ENCODE measurements around the gene EHBP1.
A peak's percentile ranks its signal among the peaks of the same experiment; 100 is the strongest.

EHBP1 gene

GRCh38 chr2:63035169-63035568 lies 329.7 kb downstream of the EHBP1 start:
- DNase-seq: no peak

DNA sequence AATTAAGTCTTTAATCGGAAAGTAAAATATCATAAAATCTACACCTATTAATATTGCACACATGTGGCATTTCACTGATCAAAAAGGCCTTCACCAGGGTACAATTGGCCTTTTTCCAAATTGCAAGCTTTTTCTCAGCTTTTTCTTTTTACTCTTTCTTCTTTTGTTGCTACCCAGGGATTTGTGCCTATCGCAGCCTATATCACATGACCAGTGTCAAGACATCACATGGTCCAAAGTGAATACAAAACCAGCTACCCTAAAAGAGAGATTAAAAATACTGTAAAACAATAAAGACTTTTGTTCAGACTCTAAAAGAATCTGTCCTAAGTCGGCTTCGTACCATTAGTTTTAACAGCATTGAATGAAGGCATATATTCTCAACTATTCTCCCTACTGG lies 330.1 kb downstream of the EHBP1 start:
- DNase-seq: no peak

DNA sequence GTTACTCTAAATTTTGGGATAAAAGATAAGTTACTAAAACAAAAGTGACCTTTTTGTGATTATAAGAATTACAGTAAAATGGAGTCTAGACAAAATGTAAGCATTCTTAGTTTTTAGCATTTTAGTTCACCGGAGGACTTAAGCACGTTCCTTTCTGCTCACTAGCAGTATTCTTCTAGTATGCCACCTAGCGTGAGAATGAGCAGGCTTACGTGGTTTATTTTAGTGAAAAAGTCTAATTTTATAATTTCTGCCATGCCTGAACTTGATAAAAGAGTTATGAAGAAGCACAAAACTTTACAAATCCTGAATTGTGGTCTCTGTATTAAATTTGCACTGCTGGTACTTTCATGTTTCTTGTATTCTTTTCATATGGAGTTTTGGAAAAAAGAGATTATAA lies 332.5 kb downstream of the EHBP1 start:
- no peak for DNase-seq

DNA sequence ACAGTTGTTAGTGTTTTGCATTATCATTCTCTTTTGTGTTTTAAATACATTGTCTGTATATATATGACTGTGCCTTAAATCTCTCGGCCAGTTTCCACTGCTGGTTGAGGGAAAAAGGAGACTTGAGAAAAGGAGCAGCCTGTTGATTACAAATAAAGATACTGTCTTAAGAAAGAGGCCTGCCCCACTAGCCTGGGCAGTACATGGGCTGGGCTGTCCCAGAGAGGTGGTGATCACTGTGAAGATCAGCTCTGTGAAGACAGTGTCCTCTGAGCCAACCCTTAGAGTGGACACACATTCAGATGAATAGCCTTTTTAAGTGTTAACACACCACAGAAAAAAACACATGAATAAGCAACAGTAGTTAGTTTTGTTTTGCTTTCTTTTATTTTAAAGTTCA lies 335.1 kb downstream of the EHBP1 start:
- DNase-seq: no peak

GRCh38 chr2:63041592-63041991 lies 336.1 kb downstream of the EHBP1 start:
- DNase-seq: no peak

- no peak for DNase-seq
These were observed 339.1 kb downstream of the EHBP1 start for GRCh38 chr2:63044362-63045327.

DNA sequence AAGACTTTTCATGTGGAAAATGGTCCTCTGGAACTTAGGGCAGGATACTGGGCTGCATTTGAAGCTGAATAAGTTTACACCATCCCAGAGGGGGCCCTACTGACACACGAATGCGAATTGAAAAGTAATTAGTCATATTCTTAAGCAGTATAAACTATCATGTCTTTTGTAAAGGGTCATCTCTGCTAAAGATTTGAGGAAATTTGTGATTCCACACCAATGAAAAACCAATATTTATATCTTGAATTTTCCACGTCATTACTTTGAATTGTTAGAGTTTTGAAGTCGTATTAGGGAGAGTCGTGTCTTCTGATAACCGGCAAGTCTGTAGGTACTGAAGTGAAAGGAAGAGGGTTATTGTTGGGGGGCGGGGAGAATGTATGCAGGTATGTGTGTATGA lies 341.0 kb downstream of the EHBP1 start:
- DNase-seq: no peak

DNA sequence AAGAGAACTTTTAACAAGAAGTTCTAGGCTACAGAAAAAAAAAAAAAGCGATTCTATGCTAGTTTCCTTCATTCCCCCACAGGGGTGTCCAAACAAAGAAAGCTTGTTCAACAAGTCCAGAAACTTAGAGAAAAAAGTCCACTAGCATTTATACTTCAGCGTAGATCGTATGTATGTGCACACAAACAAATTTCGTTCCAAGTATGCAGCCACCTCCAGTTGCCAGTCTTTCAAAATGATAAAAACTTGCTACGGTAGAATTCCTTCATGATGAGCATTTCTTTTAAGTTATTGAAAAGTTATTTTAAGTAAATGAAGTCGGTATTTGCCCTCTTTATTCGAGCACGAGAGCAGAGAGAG lies 341.4 kb downstream of the EHBP1 start:
- no peak for DNase-seq

DNA sequence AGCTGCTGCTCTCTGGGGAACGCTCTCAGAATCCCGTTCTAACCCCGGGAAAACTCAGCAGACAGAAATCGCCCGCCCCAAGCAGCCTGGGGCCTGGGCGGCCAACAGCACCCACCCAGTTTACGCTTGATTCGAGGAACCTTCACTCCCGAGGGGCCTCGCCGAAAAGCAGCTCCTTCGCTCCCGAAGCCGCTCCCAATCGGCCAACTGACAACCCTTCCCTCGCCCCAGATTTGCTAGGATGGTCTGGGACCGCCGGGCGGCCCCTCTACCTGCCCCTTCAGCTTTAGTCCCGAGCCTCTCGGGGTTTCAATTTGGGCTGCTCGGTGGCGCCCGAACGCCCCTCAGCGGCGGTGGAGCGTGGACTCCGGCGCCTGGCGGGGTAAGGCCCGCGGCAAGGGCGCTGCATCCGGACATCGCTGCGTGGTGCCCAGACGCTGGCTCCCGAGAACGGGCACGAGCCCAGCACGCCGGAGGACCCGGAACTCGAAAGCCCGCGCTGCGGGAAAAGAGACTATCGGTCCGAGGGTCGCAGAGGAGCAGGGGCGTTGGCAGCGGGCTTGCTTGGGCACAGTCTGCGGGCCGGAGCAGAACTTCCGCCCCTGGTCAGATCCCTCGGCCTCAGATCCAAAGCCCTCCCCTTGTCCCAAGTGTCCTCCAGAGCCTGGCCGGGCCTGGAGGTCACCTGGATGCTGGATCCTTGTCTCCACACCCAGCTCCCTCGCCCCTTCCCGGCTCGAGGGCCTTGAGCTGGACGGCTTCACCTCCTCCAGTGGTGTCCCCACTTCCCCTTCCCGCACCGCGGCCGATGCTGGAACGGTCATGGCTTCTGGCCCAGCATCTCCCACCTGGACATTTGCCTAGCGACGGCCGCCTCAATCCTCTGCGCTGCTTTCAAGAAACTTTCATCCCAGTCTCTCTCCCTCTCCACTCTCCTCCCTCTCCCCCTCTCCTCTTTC lies 342.1 kb downstream of the EHBP1 start:
- DNase-seq: no peak

GRCh38 chr2:63048367-63049171 lies 343.1 kb downstream of the EHBP1 start:
- no peak for DNase-seq

DNA sequence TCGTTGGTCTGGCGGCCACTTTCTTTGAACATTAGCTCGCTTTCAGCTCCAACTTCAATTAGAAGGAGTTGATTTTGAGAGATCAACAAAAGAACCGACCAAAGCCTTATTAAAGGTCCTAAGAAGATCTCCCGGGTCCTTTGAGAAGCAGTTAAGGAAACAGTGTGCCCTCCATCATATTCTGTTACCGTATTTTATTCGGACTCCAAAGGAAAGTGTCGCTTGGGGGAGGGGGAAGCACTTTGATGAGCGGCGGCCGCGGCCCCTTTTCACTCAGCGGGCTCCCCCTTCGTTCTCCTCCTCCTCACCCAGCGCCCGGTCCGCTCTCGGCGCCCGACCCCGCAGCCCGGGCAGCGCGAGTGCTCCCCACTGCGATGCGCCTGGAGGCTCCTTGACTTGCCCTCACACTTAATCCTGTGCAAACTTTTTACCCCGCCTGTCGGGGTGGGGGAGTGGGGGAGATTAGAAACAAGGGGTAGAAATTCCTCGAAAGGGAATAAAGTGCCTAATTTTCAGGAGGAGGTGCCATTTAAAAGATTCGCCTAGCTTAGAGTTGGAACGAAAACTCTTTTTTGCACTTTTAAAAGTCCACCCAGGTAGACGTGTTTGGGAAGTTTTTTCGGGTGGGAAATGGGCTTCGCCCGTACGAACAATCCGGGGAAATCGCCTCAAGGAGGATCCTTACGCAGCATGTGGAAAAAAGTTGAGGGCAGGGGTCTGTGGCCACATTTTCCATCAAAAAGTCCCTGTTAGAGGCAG lies 343.9 kb downstream of the EHBP1 start:
- no peak for DNase-seq

DNA sequence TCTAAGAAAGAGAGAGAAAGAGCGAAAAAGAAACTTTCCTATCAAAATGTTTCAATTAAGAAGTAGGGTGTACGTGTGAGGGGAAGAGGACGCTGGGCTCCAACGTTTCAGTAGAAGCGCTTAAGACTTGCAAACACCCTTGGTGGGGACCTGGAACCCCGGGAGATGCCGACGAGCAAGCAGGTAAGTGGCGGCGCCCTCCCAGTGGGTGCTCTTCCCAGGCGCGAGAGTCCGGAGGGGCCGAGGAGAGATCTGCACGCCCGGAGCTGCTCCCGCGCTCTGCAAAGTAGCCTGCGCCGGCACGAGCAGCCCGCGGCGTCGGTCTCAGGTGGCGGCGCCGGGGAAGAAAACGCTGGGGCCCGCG lies 344.4 kb downstream of the EHBP1 start:
- DNase-seq: no peak

- DNase-seq: peak; percentile 18
These were observed 345.0 kb downstream of the EHBP1 start, which contains the start of gene OTX1 for GRCh38 chr2:63050334-63051041. Gene OTX1, plus strand, starts transcription at chr2:63050830. Its CDS starts 2,161 bp downstream, at chr2:63052991.

- DNase-seq: no peak
These were observed 345.7 kb downstream of the EHBP1 start for GRCh38 chr2:63051042-63051794.

GRCh38 chr2:63051795-63052333 lies 346.4 kb downstream of the EHBP1 start:
- DNase-seq: no peak

GRCh38 chr2:63052411-63053080 lies 347.0 kb downstream of the EHBP1 start:
- DNase-seq: no peak

- no peak for DNase-seq
These were observed 347.8 kb downstream of the EHBP1 start for GRCh38 chr2:63053081-63053888.

DNA sequence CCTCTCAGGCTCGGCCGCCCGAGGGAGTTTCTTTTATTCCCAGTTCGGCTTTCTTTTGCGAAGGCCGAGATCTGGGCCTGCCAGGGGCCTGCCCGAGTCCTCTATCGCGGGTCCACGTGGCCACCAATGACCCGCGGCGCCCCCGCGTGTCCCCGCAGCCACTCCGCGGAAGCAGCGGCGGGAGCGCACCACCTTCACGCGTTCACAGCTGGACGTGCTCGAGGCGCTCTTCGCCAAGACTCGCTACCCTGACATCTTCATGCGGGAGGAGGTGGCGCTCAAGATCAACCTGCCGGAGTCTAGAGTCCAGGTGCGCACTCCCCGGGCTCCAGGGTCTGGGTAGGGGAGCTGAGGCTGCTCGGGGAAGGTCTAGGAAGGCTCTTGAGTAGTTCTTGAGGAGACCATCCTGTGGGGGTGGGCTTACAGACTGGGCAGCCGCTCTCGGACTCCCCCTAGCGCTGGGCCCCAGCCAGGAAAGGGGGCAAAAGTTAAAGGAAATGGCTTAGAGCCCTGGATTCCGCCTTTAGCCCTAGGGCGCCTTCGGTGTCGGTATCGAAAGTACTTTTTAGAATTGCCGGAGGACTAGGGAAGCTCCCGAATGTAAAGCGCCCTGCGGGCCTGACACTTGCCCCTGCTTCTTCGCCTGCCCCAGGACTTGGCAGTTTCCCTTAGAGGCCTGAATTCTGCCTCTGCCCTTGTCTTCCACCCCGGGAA lies 348.5 kb downstream of the EHBP1 start:
- DNase-seq: no peak
